ENCODE data around the gene GPR135. TPM values are rescaled to one million over a fixed set of nuclear protein-coding genes. Genes with fewer than 3 reads are reported as not detected.

GPR135 gene
- total RNA-seq, 4 donors from 2014 or later, result 1.6 to 3.8 (median 1.6) TPM

DNA sequence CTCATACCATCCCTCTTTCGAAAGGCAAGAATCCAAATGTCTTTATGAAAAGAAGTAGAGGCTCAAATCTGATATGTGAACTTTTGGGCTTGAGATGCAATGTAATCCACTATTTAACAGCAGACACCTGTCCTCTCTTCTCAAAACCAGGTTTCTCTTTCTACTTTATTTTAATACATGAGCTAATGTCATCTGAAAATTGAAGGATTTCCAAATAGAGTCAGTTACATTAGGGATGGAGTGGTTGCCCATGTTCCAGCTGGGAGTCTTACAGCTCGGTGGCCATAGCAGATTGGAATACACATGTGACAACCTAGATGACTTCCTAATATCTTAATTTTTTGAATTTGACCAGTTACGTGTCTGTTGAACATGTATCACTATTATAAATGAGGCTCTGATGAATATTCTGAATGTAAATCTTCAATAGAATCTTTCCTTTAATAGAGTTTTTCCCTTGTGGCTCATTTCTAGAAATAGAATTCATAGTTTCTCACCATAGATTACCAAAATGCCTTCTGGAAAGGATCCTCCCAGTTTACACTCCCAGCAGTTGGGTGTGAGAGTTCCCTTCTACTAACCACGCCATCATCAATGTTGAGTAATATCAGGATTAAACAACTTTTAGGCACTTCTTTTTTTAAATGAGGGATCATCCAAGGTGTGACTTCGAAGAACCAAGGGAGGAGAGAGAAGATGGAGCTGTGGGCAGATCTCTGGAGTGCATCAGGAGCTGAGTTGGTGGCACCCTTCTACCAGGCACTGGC lies 49.2 kb downstream of the GPR135 start:
- in situ Hi-C loops (cut with MboI; ENCODE audit: low sequenced_read_pairs in 4 of 4) (no loop called here), intact Hi-C loops (cut with DNase I; ENCODE audit: low total_unique reads) (no loop called here)
- peak in 1 of 2 donors; percentile 86 for ATAC-seq
- no peaks in the 10 kb centered on the region for H3K36me3 ChIP-seq
- no peak overlapping the region for H3K27ac ChIP-seq
- H3K27me3 ChIP-seq, result no peaks in the 10 kb centered on the region
- no peak for DNase-seq
- peaks cover 7 to 8% of the 10 kb centered on the region in 2 donors for H3K4me1 ChIP-seq
- H3K9me3 ChIP-seq, result no peaks in the 10 kb centered on the region
- TF ChIP-seq POLR2A (IDR thresholded peaks at IDR 0.05), result no peak
- TF ChIP-seq, protein P1, sequence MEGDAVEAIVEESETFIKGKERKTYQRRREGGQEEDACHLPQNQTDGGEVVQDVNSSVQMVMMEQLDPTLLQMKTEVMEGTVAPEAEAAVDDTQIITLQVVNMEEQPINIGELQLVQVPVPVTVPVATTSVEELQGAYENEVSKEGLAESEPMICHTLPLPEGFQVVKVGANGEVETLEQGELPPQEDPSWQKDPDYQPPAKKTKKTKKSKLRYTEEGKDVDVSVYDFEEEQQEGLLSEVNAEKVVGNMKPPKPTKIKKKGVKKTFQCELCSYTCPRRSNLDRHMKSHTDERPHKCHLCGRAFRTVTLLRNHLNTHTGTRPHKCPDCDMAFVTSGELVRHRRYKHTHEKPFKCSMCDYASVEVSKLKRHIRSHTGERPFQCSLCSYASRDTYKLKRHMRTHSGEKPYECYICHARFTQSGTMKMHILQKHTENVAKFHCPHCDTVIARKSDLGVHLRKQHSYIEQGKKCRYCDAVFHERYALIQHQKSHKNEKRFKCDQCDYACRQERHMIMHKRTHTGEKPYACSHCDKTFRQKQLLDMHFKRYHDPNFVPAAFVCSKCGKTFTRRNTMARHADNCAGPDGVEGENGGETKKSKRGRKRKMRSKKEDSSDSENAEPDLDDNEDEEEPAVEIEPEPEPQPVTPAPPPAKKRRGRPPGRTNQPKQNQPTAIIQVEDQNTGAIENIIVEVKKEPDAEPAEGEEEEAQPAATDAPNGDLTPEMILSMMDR (IDR thresholded peaks at IDR 0.05 in 4 of 5, conservative IDR thresholded peaks at IDR 0.05 in 1 of 5), result no peak
- H3K4me3 ChIP-seq, result no peak overlapping the region

Other genes with a start within 250 kb of the GPR135 start
- 10 to 100 TPM; 13.0 to 34.6 (median 22.5) TPM for gene L3HYPDH, start 19.0 kb upstream of the GPR135 start, total RNA-seq
- gene JKAMP, start 19.1 kb upstream of the GPR135 start, total RNA-seq, result 10 to 100 TPM; 30.1 to 43.9 (median 34.0) TPM
- not detected for gene CCDC175, start 111.4 kb upstream of the GPR135 start, total RNA-seq

Measured in gastrocnemius medialis (tissue), 4 donors.